ENCODE measurements around the gene FOXP1. TPM values are rescaled to one million over a fixed set of nuclear protein-coding genes. Genes with fewer than 3 reads are reported as not detected.
A peak's percentile ranks its signal among the peaks of the same experiment; 100 is the strongest.

The FOXP1 gene
- total RNA-seq, 1 experiment from 2014 or later: 2.9 TPM

DNA sequence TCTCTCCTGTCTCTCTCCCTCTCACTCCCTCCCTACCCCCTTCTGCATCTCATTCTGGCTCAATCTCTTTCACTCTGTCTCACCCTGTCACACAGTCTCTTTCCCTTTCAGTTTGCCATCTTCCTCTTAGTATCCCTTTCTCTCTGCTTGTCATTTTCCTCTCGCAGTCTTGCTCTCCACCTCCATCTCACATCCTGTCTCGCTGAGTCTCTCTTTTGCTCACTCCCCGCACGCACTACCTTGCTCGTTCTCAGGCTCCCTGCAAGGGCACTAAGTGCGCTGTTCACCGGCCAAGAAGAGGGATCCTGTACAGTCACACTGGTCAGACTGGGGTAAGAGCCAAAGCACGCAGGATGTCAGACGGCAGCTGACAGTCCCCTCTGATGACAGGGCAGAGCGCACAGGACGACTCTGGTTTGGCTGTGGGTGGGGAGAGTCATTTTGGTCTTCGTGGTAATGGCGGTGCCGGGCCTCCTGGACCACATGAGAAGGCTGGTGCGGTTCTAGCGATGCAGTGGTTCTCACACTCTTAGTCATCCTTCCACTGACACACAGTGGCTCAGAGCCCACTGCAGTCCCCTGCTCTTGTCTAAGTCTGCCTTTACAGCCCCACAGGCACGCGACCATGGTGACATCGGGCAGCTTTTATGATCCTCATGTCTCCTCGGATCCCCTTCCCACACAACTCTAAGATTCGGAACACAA lies 356.8 kb downstream of the FOXP1 start:
- intact Hi-C loops (cut with micrococcal nuclease; ENCODE audit: unreplicated experiment): no loop called here
- Histone ChIP-seq H3K36me3 (ENCODE audit: control insufficient read depth, insufficient read depth, low read length) (no peaks in the 10 kb centered on the region), H3K27ac (ENCODE audit: low read length) (no peak overlapping the region), H3K4me1 (ENCODE audit: control insufficient read depth, insufficient read depth, low read length) (no peaks in the 10 kb centered on the region), H3K4me3 (ENCODE audit: low read depth in 2 of 2, low read length in 2 of 2) (peak overlapping the region in 1 of 2 experiments; percentile 26; a peak in 1 of 4 replicates), H3K27me3 (ENCODE audit: control insufficient read depth, insufficient read depth, low read length) (no peaks in the 10 kb centered on the region; the same call in 1 of the 2 replicates), H3K9me3 (ENCODE audit: control insufficient read depth, insufficient read depth, low read depth, low read length) (no peaks in the 10 kb centered on the region)
- no peak for DNase-seq (ENCODE audit: low read depth, low spot score)
- in situ Hi-C loops (cut with HindIII; ENCODE audit: low pct_unique_long_range_greater_than_20kb, low sequenced_read_pairs): no loop called here
- TF ChIP-seq POLR2AphosphoS5 (IDR thresholded peaks at IDR 0.05; ENCODE audit: low read depth, low read length): no peak
- TF ChIP-seq TCF7L2 (IDR thresholded peaks at IDR 0.05; ENCODE audit: low read depth, low read length): no peak
- TF ChIP-seq SIN3A (IDR thresholded peaks at IDR 0.05; ENCODE audit: borderline replicate concordance, insufficient read depth, low read depth, low read length): no peak
- TF ChIP-seq, protein P1, sequence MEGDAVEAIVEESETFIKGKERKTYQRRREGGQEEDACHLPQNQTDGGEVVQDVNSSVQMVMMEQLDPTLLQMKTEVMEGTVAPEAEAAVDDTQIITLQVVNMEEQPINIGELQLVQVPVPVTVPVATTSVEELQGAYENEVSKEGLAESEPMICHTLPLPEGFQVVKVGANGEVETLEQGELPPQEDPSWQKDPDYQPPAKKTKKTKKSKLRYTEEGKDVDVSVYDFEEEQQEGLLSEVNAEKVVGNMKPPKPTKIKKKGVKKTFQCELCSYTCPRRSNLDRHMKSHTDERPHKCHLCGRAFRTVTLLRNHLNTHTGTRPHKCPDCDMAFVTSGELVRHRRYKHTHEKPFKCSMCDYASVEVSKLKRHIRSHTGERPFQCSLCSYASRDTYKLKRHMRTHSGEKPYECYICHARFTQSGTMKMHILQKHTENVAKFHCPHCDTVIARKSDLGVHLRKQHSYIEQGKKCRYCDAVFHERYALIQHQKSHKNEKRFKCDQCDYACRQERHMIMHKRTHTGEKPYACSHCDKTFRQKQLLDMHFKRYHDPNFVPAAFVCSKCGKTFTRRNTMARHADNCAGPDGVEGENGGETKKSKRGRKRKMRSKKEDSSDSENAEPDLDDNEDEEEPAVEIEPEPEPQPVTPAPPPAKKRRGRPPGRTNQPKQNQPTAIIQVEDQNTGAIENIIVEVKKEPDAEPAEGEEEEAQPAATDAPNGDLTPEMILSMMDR (IDR thresholded peaks at IDR 0.05): no peak
- TF ChIP-seq, protein P2, sequence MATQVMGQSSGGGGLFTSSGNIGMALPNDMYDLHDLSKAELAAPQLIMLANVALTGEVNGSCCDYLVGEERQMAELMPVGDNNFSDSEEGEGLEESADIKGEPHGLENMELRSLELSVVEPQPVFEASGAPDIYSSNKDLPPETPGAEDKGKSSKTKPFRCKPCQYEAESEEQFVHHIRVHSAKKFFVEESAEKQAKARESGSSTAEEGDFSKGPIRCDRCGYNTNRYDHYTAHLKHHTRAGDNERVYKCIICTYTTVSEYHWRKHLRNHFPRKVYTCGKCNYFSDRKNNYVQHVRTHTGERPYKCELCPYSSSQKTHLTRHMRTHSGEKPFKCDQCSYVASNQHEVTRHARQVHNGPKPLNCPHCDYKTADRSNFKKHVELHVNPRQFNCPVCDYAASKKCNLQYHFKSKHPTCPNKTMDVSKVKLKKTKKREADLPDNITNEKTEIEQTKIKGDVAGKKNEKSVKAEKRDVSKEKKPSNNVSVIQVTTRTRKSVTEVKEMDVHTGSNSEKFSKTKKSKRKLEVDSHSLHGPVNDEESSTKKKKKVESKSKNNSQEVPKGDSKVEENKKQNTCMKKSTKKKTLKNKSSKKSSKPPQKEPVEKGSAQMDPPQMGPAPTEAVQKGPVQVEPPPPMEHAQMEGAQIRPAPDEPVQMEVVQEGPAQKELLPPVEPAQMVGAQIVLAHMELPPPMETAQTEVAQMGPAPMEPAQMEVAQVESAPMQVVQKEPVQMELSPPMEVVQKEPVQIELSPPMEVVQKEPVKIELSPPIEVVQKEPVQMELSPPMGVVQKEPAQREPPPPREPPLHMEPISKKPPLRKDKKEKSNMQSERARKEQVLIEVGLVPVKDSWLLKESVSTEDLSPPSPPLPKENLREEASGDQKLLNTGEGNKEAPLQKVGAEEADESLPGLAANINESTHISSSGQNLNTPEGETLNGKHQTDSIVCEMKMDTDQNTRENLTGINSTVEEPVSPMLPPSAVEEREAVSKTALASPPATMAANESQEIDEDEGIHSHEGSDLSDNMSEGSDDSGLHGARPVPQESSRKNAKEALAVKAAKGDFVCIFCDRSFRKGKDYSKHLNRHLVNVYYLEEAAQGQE (IDR thresholded peaks at IDR 0.05; ENCODE audit: insufficient read depth in 1 of 2, low read depth in 2 of 2, low read length in 1 of 2): no peak
- no TSS peak for BruUV-seq (replicated peaks)
- no peak for ATAC-seq
- CTCF ChIA-PET: no interaction called here
- POLR2A ChIA-PET: no interaction called here

- ChIA-PET POLR2A (no interaction called here), CTCF (no interaction called here)
- H3K27ac ChIP-seq (ENCODE audit: low read length): no peak overlapping the region
- in situ Hi-C loops (cut with HindIII; ENCODE audit: low pct_unique_long_range_greater_than_20kb, low sequenced_read_pairs) (no loop called here), intact Hi-C loops (cut with micrococcal nuclease; ENCODE audit: unreplicated experiment) (no loop called here)
- DNase-seq (ENCODE audit: low read depth, low spot score): no peak
- no peaks in the 10 kb centered on the region for H3K9me3 ChIP-seq (ENCODE audit: control insufficient read depth, insufficient read depth, low read depth, low read length)
- no peaks in the 10 kb centered on the region; the same call in 1 of the 2 replicates for H3K27me3 ChIP-seq (ENCODE audit: control insufficient read depth, insufficient read depth, low read length)
- ATAC-seq: no peak
- TF ChIP-seq, protein P1 (IDR thresholded peaks at IDR 0.05): no peak
- H3K4me3 ChIP-seq (ENCODE audit: low read depth in 2 of 2, low read length in 2 of 2): no peak overlapping the region
- H3K36me3 ChIP-seq (ENCODE audit: control insufficient read depth, insufficient read depth, low read length): no peaks in the 10 kb centered on the region
- BruUV-seq (replicated peaks): no TSS peak
- no peaks in the 10 kb centered on the region for H3K4me1 ChIP-seq (ENCODE audit: control insufficient read depth, insufficient read depth, low read length)
Observed at GRCh38 chr3:71225951-71226564, 357.5 kb downstream of the FOXP1 start.

Measured in Panc1 (cell line).